Fibroblast of gingiva (primary cell): ENCODE measurements around the gene NDUFAF3.
A peak's percentile ranks its signal among the peaks of the same experiment; 100 is the strongest.

ENCODE experiments used
- DNase-seq: peaks from one replicate; pipeline ENCODE4 v3.0.0-alpha.2; 2011; ENCODE audit warnings: low read depth

The NDUFAF3 gene, protein sequence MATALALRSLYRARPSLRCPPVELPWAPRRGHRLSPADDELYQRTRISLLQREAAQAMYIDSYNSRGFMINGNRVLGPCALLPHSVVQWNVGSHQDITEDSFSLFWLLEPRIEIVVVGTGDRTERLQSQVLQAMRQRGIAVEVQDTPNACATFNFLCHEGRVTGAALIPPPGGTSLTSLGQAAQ

DNA sequence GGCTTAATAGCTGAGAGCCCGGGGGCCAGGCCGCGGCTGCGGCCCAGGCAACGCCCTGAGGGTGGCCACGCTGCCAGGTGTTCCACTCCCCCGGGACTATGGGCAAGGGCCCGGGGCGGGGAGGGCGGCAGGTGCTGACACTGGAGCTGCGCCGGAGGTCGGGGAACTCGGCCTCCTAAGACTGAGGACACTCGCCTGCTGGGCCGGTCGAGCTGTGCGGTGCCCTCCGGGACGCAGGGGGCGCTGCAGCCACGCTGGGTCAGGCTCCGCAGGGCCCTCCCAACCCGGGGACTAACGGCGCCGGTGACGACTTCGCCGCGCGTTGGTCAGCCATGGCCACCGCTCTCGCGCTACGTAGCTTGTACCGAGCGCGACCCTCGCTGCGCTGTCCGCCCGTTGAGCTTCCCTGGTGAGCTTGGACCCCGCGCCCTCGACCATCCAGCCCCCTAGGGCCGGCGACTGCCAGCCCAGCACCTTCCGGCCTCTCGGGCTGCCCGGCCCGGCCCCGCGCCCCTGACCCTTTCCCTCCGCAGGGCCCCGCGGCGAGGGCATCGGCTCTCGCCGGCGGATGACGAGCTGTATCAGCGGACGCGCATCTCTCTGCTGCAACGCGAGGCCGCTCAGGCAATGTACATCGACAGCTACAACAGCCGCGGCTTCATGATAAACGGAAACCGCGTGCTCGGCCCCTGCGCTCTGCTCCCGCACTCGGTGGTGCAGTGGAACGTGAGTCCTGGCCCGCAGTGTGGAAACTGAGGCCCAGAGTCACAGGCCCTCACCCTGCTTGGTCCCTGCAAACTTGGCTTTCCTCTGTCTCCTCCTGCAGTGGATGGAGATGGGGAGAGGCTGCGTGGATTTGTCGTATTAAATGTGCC is at the start of gene NDUFAF3:
TSS of gene NDUFAF3 (plus strand) at position 309 of the 875 bp plus-strand sequence. CDS start at position 333, 24 bp downstream.
- peak; percentile 95 for DNase-seq

GRCh38 chr3:48974076-48974864 is 47.7 kb upstream of the NDUFAF3 start:
- DNase-seq: no peak

DNA sequence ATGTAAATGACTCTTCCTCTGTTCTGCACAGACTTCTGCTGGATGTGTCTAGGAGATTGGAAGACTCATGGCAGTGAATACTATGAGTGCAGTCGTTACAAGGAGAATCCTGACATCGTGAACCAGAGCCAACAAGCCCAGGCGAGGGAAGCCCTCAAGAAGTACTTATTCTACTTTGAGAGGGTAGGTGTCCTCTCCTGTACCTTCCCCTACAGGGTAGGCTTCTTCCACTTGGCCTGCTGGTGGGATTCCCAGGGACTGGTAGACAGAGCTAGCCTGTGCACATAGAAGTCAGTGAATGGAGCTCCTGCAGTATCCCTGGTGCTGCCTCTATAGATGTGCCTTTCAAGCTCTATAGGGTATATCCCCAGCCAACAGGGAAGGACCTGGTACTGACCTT is 42.5 kb upstream of the NDUFAF3 start:
- DNase-seq: no peak

DNA sequence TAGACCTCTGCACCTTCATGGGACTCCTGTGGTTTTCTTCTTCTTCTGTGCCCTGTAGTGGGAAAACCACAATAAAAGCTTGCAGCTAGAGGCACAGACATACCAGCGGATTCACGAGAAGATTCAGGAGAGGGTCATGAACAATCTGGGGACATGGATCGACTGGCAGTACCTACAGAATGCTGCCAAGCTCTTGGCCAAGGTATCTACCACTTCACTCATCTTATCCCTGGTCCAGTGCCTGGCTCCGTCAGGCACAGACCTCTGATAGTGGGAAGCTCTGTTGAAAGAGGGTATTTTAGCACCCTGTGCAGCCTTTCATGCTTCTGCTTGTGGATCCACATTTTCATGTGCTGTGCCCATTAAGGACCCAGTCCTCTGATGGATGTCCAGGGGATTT is 41.6 kb upstream of the NDUFAF3 start:
- no peak for DNase-seq

- no peak for DNase-seq
Measured at GRCh38 chr3:48982016-48982415, 39.9 kb upstream of the NDUFAF3 start.

GRCh38 chr3:48982686-48983085 is 39.2 kb upstream of the NDUFAF3 start:
- no peak for DNase-seq

DNA sequence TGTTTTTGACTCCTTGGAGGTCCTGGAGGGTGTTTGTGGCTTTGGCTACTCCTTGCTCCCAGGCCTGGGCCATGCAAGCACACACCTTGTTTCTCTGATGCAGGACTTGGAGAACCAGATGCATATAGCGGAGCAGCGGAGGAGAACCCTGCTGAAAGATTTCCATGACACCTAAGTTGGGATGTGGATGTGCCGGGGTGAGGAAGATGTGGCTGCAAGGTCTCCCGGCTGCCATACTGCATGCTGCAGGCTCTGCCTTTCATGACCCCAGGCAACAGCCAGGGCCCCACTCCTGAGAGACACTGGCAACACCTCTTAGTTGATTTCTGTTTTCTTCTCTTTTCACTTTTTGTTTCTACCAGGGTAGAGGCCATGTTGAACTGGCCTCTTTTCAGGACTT is 38.8 kb upstream of the NDUFAF3 start:
- DNase-seq: no peak

GRCh38 chr3:48984663-48985062 is 37.3 kb upstream of the NDUFAF3 start:
- no peak for DNase-seq

GRCh38 chr3:48985831-48986376 is 36.0 kb upstream of the NDUFAF3 start:
- no peak for DNase-seq

DNA sequence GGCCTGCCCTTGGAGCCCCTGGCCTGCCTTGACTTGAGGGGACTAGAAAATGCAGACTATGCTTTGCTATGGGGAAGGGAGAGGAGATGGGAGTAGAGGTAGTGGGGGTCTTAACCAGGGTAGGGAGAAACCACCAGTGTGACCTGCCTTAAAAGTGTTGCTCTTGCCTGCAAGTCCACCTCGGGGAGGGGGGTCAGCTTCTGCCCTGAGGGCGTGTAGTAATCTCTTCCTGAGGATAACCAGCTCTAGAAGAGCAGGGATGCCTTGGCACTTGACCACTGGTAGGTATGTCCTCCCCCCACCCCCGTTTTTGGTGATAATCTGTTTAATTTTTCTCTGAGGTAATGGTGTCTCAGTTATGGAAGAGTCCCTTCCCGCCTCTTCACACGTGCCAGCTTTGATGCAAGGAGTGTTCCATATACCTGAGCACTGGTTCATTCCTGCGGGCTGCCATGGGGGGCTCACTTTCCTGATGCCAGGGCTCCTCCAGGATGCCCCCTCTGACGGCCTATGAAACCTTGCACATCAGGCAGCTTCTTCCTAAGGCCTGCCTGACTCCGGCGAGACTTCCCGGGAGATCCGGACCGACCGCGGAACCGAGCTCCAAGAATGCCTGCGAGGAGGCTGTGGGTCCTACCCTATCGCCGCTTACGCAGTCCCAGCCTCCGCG is 32.7 kb upstream of the NDUFAF3 start:
- DNase-seq: no peak

DNA sequence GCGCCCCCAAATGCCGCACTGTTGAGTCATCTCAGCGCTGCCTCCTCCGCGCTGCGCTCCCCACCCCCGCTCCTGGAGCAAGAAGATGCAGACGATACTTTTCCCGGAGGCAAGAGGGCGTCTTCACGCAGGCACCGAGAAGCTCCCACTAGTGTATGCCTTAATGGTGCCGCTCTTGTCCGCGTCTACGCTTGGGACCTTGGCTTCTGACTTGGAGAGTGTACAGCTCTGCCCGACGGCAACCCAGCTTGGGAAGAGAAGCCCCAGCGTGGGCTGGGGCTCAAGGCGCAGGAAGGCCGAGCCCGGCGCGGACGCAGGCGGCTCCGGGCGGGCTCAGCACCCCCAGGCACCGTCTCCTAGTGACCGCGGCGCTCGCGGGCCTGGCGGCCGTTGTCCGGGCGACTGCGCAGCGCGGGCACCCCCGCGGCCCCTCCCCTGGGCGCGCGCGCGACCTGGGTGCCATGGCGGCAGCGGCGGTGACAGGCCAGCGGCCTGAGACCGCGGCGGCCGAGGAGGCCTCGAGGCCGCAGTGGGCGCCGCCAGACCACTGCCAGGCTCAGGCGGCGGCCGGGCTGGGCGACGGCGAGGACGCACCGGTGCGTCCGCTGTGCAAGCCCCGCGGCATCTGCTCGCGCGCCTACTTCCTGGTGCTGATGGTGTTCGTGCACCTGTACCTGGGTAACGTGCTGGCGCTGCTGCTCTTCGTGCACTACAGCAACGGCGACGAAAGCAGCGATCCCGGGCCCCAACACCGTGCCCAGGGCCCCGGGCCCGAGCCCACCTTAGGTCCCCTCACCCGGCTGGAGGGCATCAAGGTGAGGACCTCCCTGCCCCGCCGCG is 31.9 kb upstream of the NDUFAF3 start, which contains the start of gene P4HTM:
TSS of gene P4HTM (plus strand) at position 446 of the 840 bp plus-strand sequence. CDS start at position 462, 16 bp downstream.
- DNase-seq: peak; percentile 91

GRCh38 chr3:48990636-48991469 is 31.1 kb upstream of the NDUFAF3 start:
- DNase-seq: no peak

DNA sequence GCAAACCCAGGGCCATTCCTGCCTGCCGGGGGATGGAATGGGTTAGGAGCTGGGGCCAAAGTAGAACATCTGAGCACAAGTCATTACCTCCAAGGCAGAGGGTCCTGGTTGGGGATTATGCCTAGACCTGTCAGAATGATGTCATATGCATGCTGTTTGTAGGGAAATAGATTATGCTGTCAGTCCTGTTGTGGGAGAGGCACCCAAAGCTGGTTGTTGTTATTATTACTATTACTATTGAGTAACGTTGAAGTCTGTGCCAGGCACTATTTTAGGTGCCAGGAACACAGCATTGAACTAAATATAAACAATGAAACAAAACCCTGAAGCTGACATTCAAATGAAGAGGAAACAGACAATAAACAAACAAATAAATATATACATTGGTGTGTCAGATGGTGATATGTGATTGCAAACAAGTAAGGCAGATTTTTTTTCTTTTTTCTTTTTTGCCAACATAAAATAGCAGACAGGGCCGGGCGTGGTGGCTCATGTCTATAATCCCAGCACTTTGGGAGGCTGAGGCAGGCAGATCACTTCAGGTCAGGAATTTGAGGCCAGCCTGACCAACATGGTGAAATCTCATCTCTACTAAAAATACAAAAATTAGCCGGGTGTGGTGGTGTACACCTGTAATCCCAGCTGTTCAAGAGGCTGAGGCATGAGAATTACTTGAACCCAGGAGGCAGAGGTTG is 29.9 kb upstream of the NDUFAF3 start:
- peak; percentile 32 for DNase-seq

DNA sequence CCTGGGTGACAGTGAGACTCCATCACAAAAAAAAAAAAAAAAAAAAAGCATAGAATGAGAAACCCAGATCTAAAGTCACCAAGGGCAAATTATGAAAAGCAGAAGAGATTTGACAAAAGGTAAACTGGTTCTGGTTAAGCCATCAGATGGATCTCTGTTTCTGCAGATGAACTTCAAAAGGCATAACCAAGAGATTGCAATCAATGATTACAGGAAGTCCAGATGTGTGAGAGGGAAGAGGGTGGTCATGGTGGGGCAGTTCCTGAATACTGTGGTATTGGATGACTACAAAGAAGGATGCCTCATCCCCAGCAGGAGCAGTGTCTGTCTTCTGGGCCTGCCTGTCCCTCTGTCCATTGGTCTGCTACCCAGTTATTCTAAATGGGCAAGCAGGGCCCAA is 28.1 kb upstream of the NDUFAF3 start:
- DNase-seq: no peak

GRCh38 chr3:48996640-48997039 is 25.3 kb upstream of the NDUFAF3 start:
- no peak for DNase-seq

DNA sequence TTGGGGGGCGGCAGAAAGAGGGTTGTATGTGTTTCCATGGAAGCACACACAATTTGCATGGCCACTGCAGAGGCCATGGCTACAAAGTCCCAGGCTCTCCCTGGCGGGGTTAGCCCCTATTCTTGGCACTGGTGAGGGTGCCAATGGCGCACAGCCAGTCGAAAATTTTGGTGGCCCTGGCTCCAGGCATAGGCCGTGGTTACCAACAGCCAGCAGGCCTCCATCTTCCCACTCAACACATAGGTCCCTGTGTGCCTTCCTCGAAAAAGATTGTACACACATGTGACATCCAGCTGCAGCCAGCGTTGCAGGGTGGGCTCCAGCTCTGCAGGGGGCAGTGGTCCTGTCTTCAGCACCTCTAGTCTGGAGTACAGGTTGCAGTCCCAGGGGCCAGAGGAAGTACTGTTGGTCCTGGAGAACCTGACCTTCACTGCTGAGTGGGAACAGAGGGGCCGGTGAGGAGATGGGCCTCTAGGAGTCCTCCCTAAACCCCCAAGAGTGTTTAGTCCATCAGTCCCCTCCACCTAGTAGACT is 24.8 kb upstream of the NDUFAF3 start:
- DNase-seq: no peak

DNA sequence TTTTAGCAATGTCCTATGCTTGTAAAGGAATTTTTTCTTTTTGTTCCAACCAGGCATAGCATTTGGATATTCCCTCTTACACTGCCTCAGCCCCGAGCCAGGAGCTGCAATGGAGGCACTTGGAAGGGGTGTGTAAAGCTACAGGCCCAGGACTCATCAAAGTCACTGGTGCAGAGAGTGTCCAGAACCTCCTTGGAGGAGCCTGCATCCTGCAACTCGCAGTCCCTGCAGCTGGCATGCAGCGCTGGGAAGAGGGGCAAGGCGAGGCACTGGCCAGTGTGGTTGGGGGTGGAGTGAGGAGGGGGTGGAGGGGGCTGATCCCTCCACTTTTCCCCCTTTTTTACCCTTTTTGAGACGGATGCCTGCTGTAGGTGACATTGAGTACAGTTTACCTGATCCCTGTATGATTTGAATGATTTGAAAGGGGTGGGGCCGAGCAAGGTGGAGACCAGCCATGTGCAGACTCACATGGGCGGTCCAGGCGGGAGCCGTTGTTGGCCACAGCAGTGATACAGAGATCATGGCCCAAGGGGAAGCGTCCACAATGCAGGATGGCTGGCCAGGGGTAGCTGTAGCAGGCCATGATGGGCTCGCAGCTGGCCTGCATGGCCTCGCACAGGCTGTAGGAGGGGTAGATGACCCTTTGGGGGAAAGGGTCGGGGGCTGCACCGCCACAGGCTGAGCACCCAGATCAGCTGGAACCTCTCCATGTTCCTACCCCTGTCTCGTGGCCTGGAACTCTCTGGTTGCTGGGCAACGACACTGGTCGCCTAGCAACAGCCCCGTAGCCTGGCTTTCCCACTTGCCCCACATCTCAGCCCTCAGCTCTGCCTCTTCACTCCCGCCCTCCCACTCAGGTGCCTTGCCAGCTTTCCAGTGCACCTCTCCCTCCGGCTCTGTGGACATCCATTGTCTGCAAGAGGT is 23.9 kb upstream of the NDUFAF3 start:
- DNase-seq: no peak
